ENCODE results near the gene ESPL1. TPM values are rescaled to one million over a fixed set of nuclear protein-coding genes. Genes with fewer than 3 reads are reported as not detected.

Gene ESPL1
- polyA plus RNA-seq, 4 donors: 8.1 to 14.3 (median 9.2) TPM

DNA sequence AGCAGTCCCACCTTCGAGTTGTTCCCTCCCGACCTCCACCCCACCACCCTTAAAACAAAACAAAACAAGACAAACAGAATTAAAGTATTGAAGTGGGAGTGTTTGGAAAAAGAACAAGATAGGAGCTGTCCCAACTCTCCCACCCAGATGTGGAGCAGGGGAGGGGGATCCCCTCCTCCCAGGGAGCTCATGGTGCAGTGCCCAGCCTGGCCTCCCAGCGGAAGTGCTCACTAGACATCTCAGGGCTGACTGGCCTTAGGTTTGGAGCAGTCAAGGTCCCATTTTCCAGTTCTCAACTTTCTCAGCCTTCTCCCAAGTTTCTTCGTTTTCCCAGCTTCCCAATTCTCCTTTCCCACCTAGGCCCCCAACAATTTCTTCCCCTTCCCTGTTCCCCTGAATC is 65.2 kb downstream of the ESPL1 start:
- no peak for DNase-seq (ENCODE audit: low read depth in 4 of 4, low spot score in 3 of 4)

GRCh38 chr12:53333845-53334244 is 65.7 kb downstream of the ESPL1 start:
- no peak for DNase-seq (ENCODE audit: low read depth in 4 of 4, low spot score in 3 of 4)

GRCh38 chr12:53334822-53335221 is 66.7 kb downstream of the ESPL1 start:
- no peak for DNase-seq (ENCODE audit: low read depth in 4 of 4, low spot score in 3 of 4)

- no peak for DNase-seq (ENCODE audit: low read depth in 4 of 4, low spot score in 3 of 4)
Observed at GRCh38 chr12:53336181-53336681, 68.1 kb downstream of the ESPL1 start, which contains the start of gene SP7. Gene SP7 (minus strand): TSS chr12:53336354. CDS start chr12:53335646, 708 bp downstream.

GRCh38 chr12:53338017-53338416 is 69.9 kb downstream of the ESPL1 start:
- no peak for DNase-seq (ENCODE audit: low read depth in 4 of 4, low spot score in 3 of 4)

- DNase-seq (ENCODE audit: low read depth in 4 of 4, low spot score in 3 of 4): no peak
Observed at GRCh38 chr12:53338916-53339315, 70.8 kb downstream of the ESPL1 start.

DNA sequence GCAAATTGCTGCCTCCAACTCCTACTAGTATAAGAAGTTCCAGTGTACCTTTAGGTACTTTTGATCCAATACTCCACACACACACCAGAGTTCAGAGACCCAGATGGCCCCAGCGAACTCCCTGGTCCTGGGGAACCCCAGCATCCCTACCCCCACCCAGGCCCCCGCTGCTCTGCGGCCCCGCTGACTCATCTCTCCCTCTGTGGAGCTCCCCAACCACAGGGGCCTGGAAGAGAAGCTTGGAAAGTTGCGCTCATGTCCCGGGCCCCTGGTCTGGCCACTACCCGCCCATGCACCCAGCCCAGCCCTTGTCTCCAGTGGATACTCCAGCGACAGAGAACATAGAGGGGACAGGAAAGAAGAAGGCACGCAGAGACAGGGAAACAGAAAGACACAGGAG is 72.3 kb downstream of the ESPL1 start:
- DNase-seq (ENCODE audit: low read depth in 4 of 4, low spot score in 3 of 4): no peak

Other genes starting within 250 kb of the ESPL1 start
- gene TNS2, start 218.2 kb upstream of the ESPL1 start, polyA plus RNA-seq (ENCODE audit: insufficient read length in 4 of 4): 100 to 1,000 TPM in 3 of 4 donors, 10 to 100 TPM in 1; 90.5 to 142 (median 127) TPM
- gene SPRYD3, start 188.9 kb upstream of the ESPL1 start, polyA plus RNA-seq (ENCODE audit: insufficient read length in 4 of 4): 10 to 100 TPM; 17.2 to 28.6 (median 19.0) TPM
- gene IGFBP6, start 170.6 kb upstream of the ESPL1 start, polyA plus RNA-seq (ENCODE audit: insufficient read length in 4 of 4): 100 to 1,000 TPM in 1 of 4 donors, 10 to 100 TPM in 3; 14.0 to 241 (median 19.8) TPM
- 1 to 10 TPM in 2 of 4 donors, under 1 TPM in 2; 0.72 to 1.3 (median 1.1) TPM for gene SOAT2, start 164.8 kb upstream of the ESPL1 start, polyA plus RNA-seq (ENCODE audit: insufficient read length in 4 of 4)
- 10 to 100 TPM; 53.2 to 76.4 (median 67.8) TPM for gene ZNF740, start 87.6 kb upstream of the ESPL1 start, polyA plus RNA-seq (ENCODE audit: insufficient read length in 4 of 4)
- 100 to 1,000 TPM in 1 of 4 donors, 10 to 100 TPM in 3; 32.9 to 117 (median 70.5) TPM for gene CSAD, start 87.4 kb upstream of the ESPL1 start, polyA plus RNA-seq (ENCODE audit: insufficient read length in 4 of 4)
- 1 to 10 TPM in 2 of 4 donors, under 1 TPM in 2; 0.86 to 2.4 (median 1.1) TPM for gene ITGB7, start 61.0 kb upstream of the ESPL1 start, polyA plus RNA-seq (ENCODE audit: insufficient read length in 4 of 4)
- 10 to 100 TPM; 32.3 to 73.8 (median 38.9) TPM for gene RARG, start 36.1 kb upstream of the ESPL1 start, polyA plus RNA-seq (ENCODE audit: insufficient read length in 4 of 4)
- gene PFDN5, start 27.2 kb downstream of the ESPL1 start, polyA plus RNA-seq (ENCODE audit: insufficient read length in 4 of 4): 100 to 1,000 TPM; 546 to 729 (median 657) TPM
- 10 to 100 TPM; 37.7 to 56.1 (median 48.6) TPM for gene MYG1, start 31.4 kb downstream of the ESPL1 start, polyA plus RNA-seq (ENCODE audit: insufficient read length in 4 of 4)
- 10 to 100 TPM; 60.7 to 89.4 (median 76.2) TPM for gene AAAS, start 53.3 kb downstream of the ESPL1 start, polyA plus RNA-seq (ENCODE audit: insufficient read length in 4 of 4)
- under 1 TPM; 0.17 to 0.27 (median 0.24) TPM for gene SP7, start 68.1 kb downstream of the ESPL1 start, polyA plus RNA-seq (ENCODE audit: insufficient read length in 4 of 4)
- 10 to 100 TPM; 76.7 to 82.3 (median 79.3) TPM for gene SP1, start 111.9 kb downstream of the ESPL1 start, polyA plus RNA-seq (ENCODE audit: insufficient read length in 4 of 4)
- under 1 TPM; 0.16 to 0.63 (median 0.53) TPM for gene AMHR2, start 155.6 kb downstream of the ESPL1 start, polyA plus RNA-seq (ENCODE audit: insufficient read length in 4 of 4)
- gene PRR13, start 173.4 kb downstream of the ESPL1 start, polyA plus RNA-seq (ENCODE audit: insufficient read length in 4 of 4): 100 to 1,000 TPM in 3 of 4 donors, 10 to 100 TPM in 1; 67.9 to 183 (median 175) TPM
- 1,000 to 10,000 TPM in 3 of 4 donors, 100 to 1,000 TPM in 1; 796 to 1,179 (median 1,079) TPM for gene PCBP2, start 183.8 kb downstream of the ESPL1 start, polyA plus RNA-seq (ENCODE audit: insufficient read length in 4 of 4)
- gene MAP3K12, start 231.2 kb downstream of the ESPL1 start, polyA plus RNA-seq (ENCODE audit: insufficient read length in 4 of 4): 10 to 100 TPM; 21.6 to 36.9 (median 29.9) TPM
- 10 to 100 TPM; 37.4 to 59.6 (median 43.5) TPM for gene TARBP2, start 233.0 kb downstream of the ESPL1 start, polyA plus RNA-seq (ENCODE audit: insufficient read length in 4 of 4)
- gene NPFF, start 239.2 kb downstream of the ESPL1 start, polyA plus RNA-seq (ENCODE audit: insufficient read length in 4 of 4): 1 to 10 TPM in 2 of 4 donors, not detected in 2; 1.0 to 1.2 TPM